ENCODE measurements around the gene ARHGEF33.

The ARHGEF33 gene

GRCh38 chr2:38909872-38910271 is 20.2 kb downstream of the ARHGEF33 start:
- no peaks in the 10 kb centered on the region for H3K27me3 ChIP-seq (ENCODE audit: control insufficient read depth in 1 of 2, insufficient read depth in 2 of 2, low read length in 2 of 2)
- no peaks in the 10 kb centered on the region for H3K4me1 ChIP-seq (ENCODE audit: control insufficient read depth, insufficient read depth, low read length)
- H3K27ac ChIP-seq (ENCODE audit: low read length) = no peak overlapping the region
- no peaks in the 10 kb centered on the region for H3K9me3 ChIP-seq (ENCODE audit: control insufficient read depth in 2 of 2, low read length in 2 of 2)
- no peaks in the 10 kb centered on the region for H3K36me3 ChIP-seq (ENCODE audit: control insufficient read depth in 2 of 2, insufficient read depth in 2 of 2, low read length in 2 of 2)
- H3K4me3 ChIP-seq (ENCODE audit: low read length in 2 of 2) = no peak overlapping the region
- no peak overlapping the region for H3K9ac ChIP-seq (ENCODE audit: low read length in 2 of 2)

DNA sequence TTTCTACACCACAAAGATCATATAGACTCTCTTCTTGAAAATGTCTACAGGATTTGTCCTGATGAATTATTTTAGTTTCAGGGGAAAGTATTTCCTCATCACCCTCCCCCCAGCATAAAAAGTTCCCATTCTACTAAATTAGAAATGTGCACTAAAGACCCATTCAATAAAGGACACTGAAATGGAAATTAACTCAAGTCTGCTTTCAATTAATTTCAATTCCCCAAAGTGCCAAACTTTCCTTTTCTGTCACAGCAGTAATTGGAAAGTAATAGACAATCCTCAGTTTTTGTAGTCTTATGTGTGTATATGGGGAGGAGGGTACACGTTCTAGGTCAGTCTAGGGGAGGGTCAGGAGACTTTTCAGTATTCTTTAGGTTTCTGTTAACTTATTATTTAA is 21.5 kb downstream of the ARHGEF33 start:
- Histone ChIP-seq H3K36me3 (ENCODE audit: control insufficient read depth in 2 of 2, insufficient read depth in 2 of 2, low read length in 2 of 2) (no peaks in the 10 kb centered on the region), H3K9me3 (ENCODE audit: control insufficient read depth in 2 of 2, low read length in 2 of 2) (no peaks in the 10 kb centered on the region)

DNA sequence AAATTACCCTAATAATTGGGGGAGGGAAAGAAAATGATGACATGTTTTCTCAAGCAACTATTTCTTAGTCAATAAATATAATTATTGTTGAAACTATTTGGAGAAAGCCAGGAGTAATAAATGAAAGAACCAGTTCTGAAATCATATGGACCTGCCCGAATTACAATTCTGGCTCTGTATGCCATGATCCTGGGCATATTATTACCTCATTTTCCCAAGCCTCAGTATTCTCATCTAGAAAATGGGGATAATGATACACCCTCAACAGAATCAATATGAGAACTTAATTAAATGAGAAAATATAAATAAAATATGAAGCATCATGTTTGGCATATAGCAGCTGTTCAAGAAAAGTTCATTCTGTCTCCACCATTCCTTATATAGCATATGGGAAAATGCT is 22.9 kb downstream of the ARHGEF33 start:
- Histone ChIP-seq H3K27me3 (ENCODE audit: control insufficient read depth in 1 of 2, insufficient read depth in 2 of 2, low read length in 2 of 2) (no peaks in the 10 kb centered on the region), H3K9ac (ENCODE audit: low read length in 2 of 2) (no peak overlapping the region), H3K4me3 (ENCODE audit: low read length in 2 of 2) (no peak overlapping the region), H3K36me3 (ENCODE audit: control insufficient read depth in 2 of 2, insufficient read depth in 2 of 2, low read length in 2 of 2) (no peaks in the 10 kb centered on the region), H3K9me3 (ENCODE audit: control insufficient read depth in 2 of 2, low read length in 2 of 2) (no peaks in the 10 kb centered on the region), H3K4me1 (ENCODE audit: control insufficient read depth, insufficient read depth, low read length) (no peaks in the 10 kb centered on the region), H3K27ac (ENCODE audit: low read length) (no peak overlapping the region)

More for the DNA sequence above, 21.5 kb downstream of the ARHGEF33 start:
- H3K27ac ChIP-seq (ENCODE audit: low read length) = no peak overlapping the region
- no peak overlapping the region for H3K4me3 ChIP-seq (ENCODE audit: low read length in 2 of 2)
- H3K27me3 ChIP-seq (ENCODE audit: control insufficient read depth in 1 of 2, insufficient read depth in 2 of 2, low read length in 2 of 2) = no peaks in the 10 kb centered on the region
- H3K4me1 ChIP-seq (ENCODE audit: control insufficient read depth, insufficient read depth, low read length) = no peaks in the 10 kb centered on the region
- H3K9ac ChIP-seq (ENCODE audit: low read length in 2 of 2) = no peak overlapping the region

DNA sequence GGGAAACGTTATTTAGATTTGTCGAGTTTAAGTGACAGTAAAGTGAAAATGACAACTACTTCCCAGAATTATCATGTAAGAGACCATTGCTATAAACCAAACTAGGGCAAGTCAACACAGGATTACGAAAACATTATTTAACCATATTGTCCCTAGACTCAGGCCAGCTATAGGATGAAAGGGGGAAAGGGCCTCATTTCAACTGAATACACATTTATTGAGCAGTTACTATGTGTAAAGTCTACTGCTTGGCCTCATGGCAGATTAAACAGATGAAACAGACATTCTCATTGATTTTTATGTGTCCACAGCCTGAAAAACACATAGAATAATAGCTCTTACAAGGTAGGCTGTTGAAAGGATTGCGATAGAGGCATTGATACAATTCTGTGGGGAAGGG is 32.7 kb downstream of the ARHGEF33 start:
- no peak overlapping the region for H3K27ac ChIP-seq (ENCODE audit: low read length)
- H3K36me3 ChIP-seq (ENCODE audit: control insufficient read depth in 2 of 2, insufficient read depth in 2 of 2, low read length in 2 of 2) = no peaks in the 10 kb centered on the region
- H3K9ac ChIP-seq (ENCODE audit: low read length in 2 of 2) = no peak overlapping the region
- no peak overlapping the region for H3K4me3 ChIP-seq (ENCODE audit: low read length in 2 of 2)
- no peaks in the 10 kb centered on the region for H3K9me3 ChIP-seq (ENCODE audit: control insufficient read depth in 2 of 2, low read length in 2 of 2)
- no peaks in the 10 kb centered on the region for H3K27me3 ChIP-seq (ENCODE audit: control insufficient read depth in 1 of 2, insufficient read depth in 2 of 2, low read length in 2 of 2)
- H3K4me1 ChIP-seq (ENCODE audit: control insufficient read depth, insufficient read depth, low read length) = no peaks in the 10 kb centered on the region

GRCh38 chr2:38922902-38923301 is 33.2 kb downstream of the ARHGEF33 start:
- no peaks in the 10 kb centered on the region for H3K4me1 ChIP-seq (ENCODE audit: control insufficient read depth, insufficient read depth, low read length)
- no peak overlapping the region for H3K4me3 ChIP-seq (ENCODE audit: low read length in 2 of 2)
- H3K27ac ChIP-seq (ENCODE audit: low read length) = no peak overlapping the region
- H3K36me3 ChIP-seq (ENCODE audit: control insufficient read depth in 2 of 2, insufficient read depth in 2 of 2, low read length in 2 of 2) = no peaks in the 10 kb centered on the region
- H3K9me3 ChIP-seq (ENCODE audit: control insufficient read depth in 2 of 2, low read length in 2 of 2) = no peaks in the 10 kb centered on the region
- H3K9ac ChIP-seq (ENCODE audit: low read length in 2 of 2) = no peak overlapping the region
- H3K27me3 ChIP-seq (ENCODE audit: control insufficient read depth in 1 of 2, insufficient read depth in 2 of 2, low read length in 2 of 2) = no peaks in the 10 kb centered on the region

- H3K9ac ChIP-seq (ENCODE audit: low read length in 2 of 2) = no peak overlapping the region
- H3K27ac ChIP-seq (ENCODE audit: low read length) = no peak overlapping the region
- H3K4me3 ChIP-seq (ENCODE audit: low read length in 2 of 2) = no peak overlapping the region
Observed at GRCh38 chr2:38925982-38926381, 36.3 kb downstream of the ARHGEF33 start.

DNA sequence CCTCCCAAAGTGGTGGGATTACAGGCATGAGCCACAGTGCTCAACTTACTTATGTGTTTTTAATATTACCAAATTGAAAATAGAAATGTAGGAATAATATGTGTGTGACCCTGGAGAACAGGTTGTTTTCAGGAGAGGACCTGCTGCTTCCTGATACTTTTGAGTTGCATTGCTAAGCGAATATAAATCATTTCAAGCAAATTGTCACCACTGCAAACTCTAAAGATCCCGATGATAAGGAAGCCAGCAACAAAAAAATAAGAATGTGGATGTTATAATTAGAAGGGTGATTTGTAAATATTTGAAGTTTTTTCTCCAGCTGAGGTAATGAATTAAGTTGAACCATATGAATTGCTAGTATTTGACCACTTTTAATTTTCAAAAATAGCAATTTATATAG is 40.9 kb downstream of the ARHGEF33 start:
- H3K9ac ChIP-seq (ENCODE audit: low read length in 2 of 2) = no peak overlapping the region
- H3K27ac ChIP-seq (ENCODE audit: low read length) = no peak overlapping the region
- H3K36me3 ChIP-seq (ENCODE audit: control insufficient read depth in 2 of 2, insufficient read depth in 2 of 2, low read length in 2 of 2) = no peaks in the 10 kb centered on the region
- H3K4me1 ChIP-seq (ENCODE audit: control insufficient read depth, insufficient read depth, low read length) = no peaks in the 10 kb centered on the region
- no peaks in the 10 kb centered on the region for H3K9me3 ChIP-seq (ENCODE audit: control insufficient read depth in 2 of 2, low read length in 2 of 2)
- H3K4me3 ChIP-seq (ENCODE audit: low read length in 2 of 2) = no peak overlapping the region
- H3K27me3 ChIP-seq (ENCODE audit: control insufficient read depth in 1 of 2, insufficient read depth in 2 of 2, low read length in 2 of 2) = no peaks in the 10 kb centered on the region

More at GRCh38 chr2:38925982-38926381, 36.3 kb downstream of the ARHGEF33 start:
- H3K4me1 ChIP-seq (ENCODE audit: control insufficient read depth, insufficient read depth, low read length) = no peaks in the 10 kb centered on the region
- no peaks in the 10 kb centered on the region for H3K9me3 ChIP-seq (ENCODE audit: control insufficient read depth in 2 of 2, low read length in 2 of 2)
- H3K36me3 ChIP-seq (ENCODE audit: control insufficient read depth in 2 of 2, insufficient read depth in 2 of 2, low read length in 2 of 2) = no peaks in the 10 kb centered on the region
- H3K27me3 ChIP-seq (ENCODE audit: control insufficient read depth in 1 of 2, insufficient read depth in 2 of 2, low read length in 2 of 2) = no peaks in the 10 kb centered on the region

GRCh38 chr2:38932586-38932985 is 42.9 kb downstream of the ARHGEF33 start:
- Histone ChIP-seq H3K36me3 (ENCODE audit: control insufficient read depth in 2 of 2, insufficient read depth in 2 of 2, low read length in 2 of 2) (no peaks in the 10 kb centered on the region), H3K9me3 (ENCODE audit: control insufficient read depth in 2 of 2, low read length in 2 of 2) (no peaks in the 10 kb centered on the region), H3K4me1 (ENCODE audit: control insufficient read depth, insufficient read depth, low read length) (no peaks in the 10 kb centered on the region)

GRCh38 chr2:38933653-38934052 is 44.0 kb downstream of the ARHGEF33 start:
- Histone ChIP-seq H3K4me3 (ENCODE audit: low read length in 2 of 2) (no peak overlapping the region), H3K9ac (ENCODE audit: low read length in 2 of 2) (no peak overlapping the region), H3K9me3 (ENCODE audit: control insufficient read depth in 2 of 2, low read length in 2 of 2) (no peaks in the 10 kb centered on the region), H3K4me1 (ENCODE audit: control insufficient read depth, insufficient read depth, low read length) (no peaks in the 10 kb centered on the region), H3K27ac (ENCODE audit: low read length) (no peak overlapping the region), H3K36me3 (ENCODE audit: control insufficient read depth in 2 of 2, insufficient read depth in 2 of 2, low read length in 2 of 2) (no peaks in the 10 kb centered on the region), H3K27me3 (ENCODE audit: control insufficient read depth in 1 of 2, insufficient read depth in 2 of 2, low read length in 2 of 2) (no peaks in the 10 kb centered on the region)

More at GRCh38 chr2:38932586-38932985, 42.9 kb downstream of the ARHGEF33 start:
- Histone ChIP-seq H3K27ac (ENCODE audit: low read length) (no peak overlapping the region), H3K27me3 (ENCODE audit: control insufficient read depth in 1 of 2, insufficient read depth in 2 of 2, low read length in 2 of 2) (no peaks in the 10 kb centered on the region), H3K9ac (ENCODE audit: low read length in 2 of 2) (no peak overlapping the region), H3K4me3 (ENCODE audit: low read length in 2 of 2) (no peak overlapping the region)

GRCh38 chr2:38934742-38935141 is 45.1 kb downstream of the ARHGEF33 start:
- H3K4me3 ChIP-seq (ENCODE audit: low read length in 2 of 2) = no peak overlapping the region
- H3K9ac ChIP-seq (ENCODE audit: low read length in 2 of 2) = no peak overlapping the region
- H3K36me3 ChIP-seq (ENCODE audit: control insufficient read depth in 2 of 2, insufficient read depth in 2 of 2, low read length in 2 of 2) = no peaks in the 10 kb centered on the region
- no peaks in the 10 kb centered on the region for H3K4me1 ChIP-seq (ENCODE audit: control insufficient read depth, insufficient read depth, low read length)
- no peaks in the 10 kb centered on the region for H3K27me3 ChIP-seq (ENCODE audit: control insufficient read depth in 1 of 2, insufficient read depth in 2 of 2, low read length in 2 of 2)
- H3K27ac ChIP-seq (ENCODE audit: low read length) = no peak overlapping the region
- H3K9me3 ChIP-seq (ENCODE audit: control insufficient read depth in 2 of 2, low read length in 2 of 2) = no peaks in the 10 kb centered on the region

DNA sequence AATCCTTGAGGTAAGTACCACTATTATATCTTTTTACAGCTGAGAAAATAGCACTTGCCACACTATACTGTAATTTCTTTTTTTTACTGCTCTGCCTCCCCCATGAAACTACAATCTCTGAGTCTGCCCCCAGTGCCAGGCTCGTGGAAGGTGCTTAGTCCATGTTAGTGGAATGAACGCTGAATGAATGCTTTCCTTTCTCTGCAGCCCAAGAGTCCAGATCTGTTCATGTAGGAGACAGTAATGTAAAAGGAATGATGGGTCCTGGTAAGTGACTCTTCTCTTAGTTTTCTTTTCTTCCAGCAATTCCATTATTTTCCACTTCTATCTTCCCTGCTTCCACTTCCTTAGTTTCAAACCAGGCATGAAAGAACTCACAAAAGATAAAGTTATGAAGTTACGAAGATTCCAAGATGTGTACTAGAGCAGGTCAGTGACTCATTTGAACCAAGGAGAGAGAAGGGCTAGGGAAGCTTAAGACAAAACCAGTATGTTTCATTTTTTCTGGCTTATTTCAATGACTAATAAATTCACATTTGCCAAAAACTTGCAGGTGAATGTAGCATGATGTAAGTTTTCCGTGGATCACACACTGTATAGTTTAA is 46.0 kb downstream of the ARHGEF33 start:
- Histone ChIP-seq H3K36me3 (ENCODE audit: control insufficient read depth in 2 of 2, insufficient read depth in 2 of 2, low read length in 2 of 2) (no peaks in the 10 kb centered on the region), H3K9ac (ENCODE audit: low read length in 2 of 2) (no peak overlapping the region), H3K27ac (ENCODE audit: low read length) (no peak overlapping the region), H3K9me3 (ENCODE audit: control insufficient read depth in 2 of 2, low read length in 2 of 2) (no peaks in the 10 kb centered on the region), H3K4me1 (ENCODE audit: control insufficient read depth, insufficient read depth, low read length) (no peaks in the 10 kb centered on the region), H3K4me3 (ENCODE audit: low read length in 2 of 2) (no peak overlapping the region), H3K27me3 (ENCODE audit: control insufficient read depth in 1 of 2, insufficient read depth in 2 of 2, low read length in 2 of 2) (no peaks in the 10 kb centered on the region)
